Spleen (tissue), 11 donors: ENCODE results near the gene TMEM89. TPM values are rescaled to one million over a fixed set of nuclear protein-coding genes. Genes with fewer than 3 reads are reported as not detected.
A peak's percentile ranks its signal among the peaks of the same experiment; 100 is the strongest.

Experiments
- DNase-seq: peaks from one replicate; pipeline ENCODE4 v3.0.0-alpha.2; 2020
- H3K27ac ChIP-seq, 8 donors: fragments of 200-600 bp; sonication (generic) in 7 of 8; 1 replicate in 4 of 8; 2 replicates in 4 of 8; pipeline versions ENCODE4 v1.5.0 to v1.8.0; 2016 to 2021; ENCODE audit warnings: inconsistent platforms in 4 of 8, mild to moderate bottlenecking in 4 of 8, moderate library complexity in 1 of 8
- H3K27me3 ChIP-seq, 7 donors: fragments of 200-600 bp; sonication (generic) in 6 of 7; replicated peaks in 1 of 7; 1 replicate in 4 of 7; 2 replicates in 3 of 7; pipeline versions ENCODE4 v1.5.0 to v1.8.0; 2016 to 2021; ENCODE audit warnings: inconsistent platforms in 3 of 7, mild to moderate bottlenecking in 1 of 7
- H3K36me3 ChIP-seq, 6 donors: fragments of 200-600 bp; sonication (generic) in 5 of 6; 1 replicate in 4 of 6; 2 replicates in 2 of 6; pipeline versions ENCODE4 v1.5.0 to v1.8.0; 2016 to 2021; ENCODE audit warnings: inconsistent platforms in 2 of 6
- H3K4me1 ChIP-seq, 6 donors: fragments of 200-600 bp; sonication (generic) in 5 of 6; 1 replicate in 3 of 6; 2 replicates in 3 of 6; pipeline versions ENCODE4 v1.5.0 to v1.8.0; 2016 to 2021; ENCODE audit warnings: inconsistent platforms in 3 of 6
- H3K4me3 ChIP-seq, 8 donors: fragments of 200-600 bp; sonication (generic) in 7 of 8; 1 replicate in 4 of 8; 2 replicates in 4 of 8; pipeline versions ENCODE4 v1.5.0 to v1.8.0; 2016 to 2021; ENCODE audit warnings: inconsistent platforms in 4 of 8, mild to moderate bottlenecking in 4 of 8, moderate library complexity in 2 of 8
- H3K9me3 ChIP-seq, 8 donors: fragments of 200-600 bp; sonication (generic) in 7 of 8; 1 replicate in 4 of 8; 2 replicates in 4 of 8; pipeline versions ENCODE4 v1.5.0 to v1.8.0; 2016 to 2021; ENCODE audit warnings: inconsistent platforms in 4 of 8
- POLR2A ChIP-seq, 3 donors: fragments of 450-650 bp; IDR thresholded peaks; one replicate each; pipeline ENCODE4 v1.5.1; 2017; ENCODE audit warnings: antibody characterized with exemption in 3 of 3, mild to moderate bottlenecking in 1 of 3
- POLR2AphosphoS5 ChIP-seq, 3 donors: sonication (generic); formaldehyde crosslinking; IDR thresholded peaks; one replicate each; pipeline ENCODE4 v1.5.1; 2017; ENCODE audit warnings: antibody characterized with exemption in 3 of 3
- WGBS, 5 donors: extraction: QIAGEN DNeasy Blood & Tissue Kit in 3 of 5; methylation state at CpG; one replicate each; pipeline versions ENCODE4 v1.1.5 to v1.1.7; 2013 to 2018; 5-methylcytosine and 5-hydroxymethylcytosine counted together
- intact Hi-C: fragments of 100-400 bp; cut with DNase I; formaldehyde crosslinking; loops from one replicate; pipeline ENCODE4 v1.15.0; 2023; ENCODE audit warnings: low total_unique reads
- polyA plus RNA-seq, 3 donors: library from polyadenylated mRNA; stranded (reverse); fragments of 200-250 nt; gene quantifications; one replicate each; pipeline ENCODE4 v1.2.1, GENCODE V29; 2013
- total RNA-seq, 7 donors: library from RNA; depleted of rRNA in 3 of 7; stranded (reverse); fragments of >200 nt in 3 of 7; fragmentation: NEBNext Ultra II Directional in 4 of 7; extraction: Animal tissue kit (Norgen Biotek cat#: 25700) in 4 of 7; gene quantifications; one replicate each; pipeline versions ENCODE4 v1.1.0 to v1.2.1, GENCODE V29; 2016 to 2021
- TF ChIP-seq, protein P1 (sequence below), 11 experiments: fragments of 200-600 bp in 7 of 11; fragments of 450-650 bp in 4 of 11; sonication (generic) in 4 of 11; IDR thresholded peaks in 8 of 11; conservative IDR thresholded peaks in 3 of 11; 1 replicate in 7 of 11; 2 replicates in 4 of 11; pipeline versions ENCODE4 v1.4.0 to v1.8.0; 2016 to 2021; ENCODE audit warnings: antibody characterized with exemption in 11 of 11, inconsistent platforms in 4 of 11, mild to moderate bottlenecking in 1 of 11
- donor health status: healthy with polysubstance abuse.
- donor health status: DM: no; HTN: no; CAD: no; lungs with moderate emphysema.
- donor health status: DM: no; HTN: no; CAD: no.
- donor health status: Bipolar disorder and iron deficiency.
- donor health status: healthy.
- donor health status: DM: no; HTN: no; CAD: no.
- donor health status: DM: yes; HTN: yes; CAD: no.

Gene TMEM89
- total and polyA plus RNA-seq, 10 donors = 0.42 to 0.46 TPM; not detected in 8

DNA sequence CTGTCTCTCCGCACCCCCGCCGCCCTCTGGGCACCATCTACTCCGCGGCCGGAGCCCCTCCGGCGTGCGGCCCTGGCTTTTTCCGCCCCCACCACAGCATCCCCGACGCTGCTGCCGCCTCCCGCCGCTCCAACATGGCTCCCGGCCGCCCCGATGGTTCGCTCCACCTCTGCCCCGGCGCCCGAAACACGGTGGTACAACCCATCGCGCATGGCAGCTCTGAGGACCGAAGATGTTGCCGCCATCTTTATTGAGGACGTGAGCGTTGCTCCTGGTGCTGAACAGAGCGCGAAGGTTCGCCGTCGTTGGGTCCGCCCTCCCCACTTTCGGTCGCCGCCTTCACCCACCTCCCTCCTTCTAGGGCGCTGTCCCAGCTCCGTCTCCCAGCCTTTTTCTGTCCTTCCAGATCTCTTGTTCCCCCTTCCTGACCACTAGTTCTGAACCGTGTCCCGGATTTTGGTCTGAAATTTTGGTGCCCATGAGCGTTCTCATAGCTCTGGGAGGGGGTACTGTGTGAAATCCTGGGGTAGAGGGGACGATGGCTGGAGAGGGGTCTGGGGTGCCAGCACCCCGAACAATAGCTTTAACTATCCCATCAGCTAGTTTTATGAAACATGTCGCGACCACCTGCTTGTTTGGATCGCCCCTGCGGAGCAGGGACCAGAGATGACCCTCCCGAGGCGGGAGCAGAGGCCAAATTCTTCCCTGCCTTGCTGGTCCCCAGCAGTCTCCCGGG, 41.4 kb upstream of the TMEM89 start, which contains the start of gene CELSR3:
Gene CELSR3, minus strand, starts transcription at position 134 of the 736 bp plus-strand sequence. CDS start 252 bp downstream, outside the sequence.
- Histone ChIP-seq H3K27ac (peak within 1 kb of the TSS in 5 of 8 donors; percentile 32 to 76 (median 33)), H3K27me3 (peaks cover 0 to 66% (median 37%) of the 10 kb centered on the region in 7 donors), H3K4me1 (peaks cover 18 to 35% (median 31%) of the 10 kb centered on the region in 6 donors), H3K36me3 (no peaks in the 10 kb centered on the region), H3K9me3 (no peaks in the 10 kb centered on the region), H3K4me3 (peak within 1 kb of the TSS; percentile 21 to 80 (median 48))
- TF ChIP-seq POLR2A (IDR thresholded peaks at IDR 0.05) (no peak), POLR2AphosphoS5 (IDR thresholded peaks at IDR 0.05) (peak; percentile 30 to 51 (median 34))
- intact Hi-C loops = no loop called here
- DNase-seq = no peak
- 2 to 3% (median 3%) methylated on average over 27 to 52 of the region's 52 CpGs for WGBS, 5 donors

DNA sequence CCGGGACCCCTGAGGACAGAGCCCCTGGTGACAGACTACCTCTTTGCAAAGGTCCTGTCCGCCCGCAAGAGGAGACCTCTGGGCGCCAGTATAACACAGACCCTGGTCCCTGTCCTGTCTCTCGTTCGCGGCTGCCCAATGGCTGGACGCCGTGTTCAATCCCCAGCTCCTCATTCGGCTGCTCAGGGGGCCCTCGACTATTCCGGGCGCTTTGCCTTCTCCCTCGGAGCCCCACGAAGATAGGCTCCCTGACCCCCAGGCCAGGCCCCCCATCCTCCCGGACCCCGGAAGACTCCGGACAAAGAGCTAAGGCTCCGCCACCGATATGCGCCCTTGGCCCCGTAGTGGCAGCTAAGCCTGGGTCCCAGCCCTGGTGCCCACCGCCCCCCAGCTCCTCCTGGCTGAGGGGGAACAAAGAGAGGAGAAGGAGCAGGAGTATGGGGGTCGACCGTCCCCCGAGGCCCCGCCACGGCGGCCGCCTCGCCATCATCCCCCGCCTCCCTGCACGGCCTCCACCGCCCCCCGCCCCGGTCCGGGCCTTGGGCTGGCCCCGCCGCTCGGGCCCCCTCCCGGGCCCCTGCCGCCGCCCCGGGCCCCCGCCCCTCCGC, 40.7 kb upstream of the TMEM89 start:
- Histone ChIP-seq H3K27me3 (peaks cover 0 to 73% (median 37%) of the 10 kb centered on the region in 7 donors), H3K27ac (no peak overlapping the region), H3K4me3 (peak overlapping the region in 5 of 8 donors; percentile 48 to 80 (median 49)), H3K4me1 (peaks cover 18 to 37% (median 33%) of the 10 kb centered on the region in 6 donors), H3K36me3 (no peaks in the 10 kb centered on the region), H3K9me3 (no peaks in the 10 kb centered on the region)
- WGBS, 5 donors = 6 to 9% (median 7%) methylated on average over 22 to 46 of the region's 46 CpGs
- intact Hi-C loops = no loop called here
- TF ChIP-seq POLR2AphosphoS5 (IDR thresholded peaks at IDR 0.05) (no peak), POLR2A (IDR thresholded peaks at IDR 0.05) (no peak)
- TF ChIP-seq, protein P1, sequence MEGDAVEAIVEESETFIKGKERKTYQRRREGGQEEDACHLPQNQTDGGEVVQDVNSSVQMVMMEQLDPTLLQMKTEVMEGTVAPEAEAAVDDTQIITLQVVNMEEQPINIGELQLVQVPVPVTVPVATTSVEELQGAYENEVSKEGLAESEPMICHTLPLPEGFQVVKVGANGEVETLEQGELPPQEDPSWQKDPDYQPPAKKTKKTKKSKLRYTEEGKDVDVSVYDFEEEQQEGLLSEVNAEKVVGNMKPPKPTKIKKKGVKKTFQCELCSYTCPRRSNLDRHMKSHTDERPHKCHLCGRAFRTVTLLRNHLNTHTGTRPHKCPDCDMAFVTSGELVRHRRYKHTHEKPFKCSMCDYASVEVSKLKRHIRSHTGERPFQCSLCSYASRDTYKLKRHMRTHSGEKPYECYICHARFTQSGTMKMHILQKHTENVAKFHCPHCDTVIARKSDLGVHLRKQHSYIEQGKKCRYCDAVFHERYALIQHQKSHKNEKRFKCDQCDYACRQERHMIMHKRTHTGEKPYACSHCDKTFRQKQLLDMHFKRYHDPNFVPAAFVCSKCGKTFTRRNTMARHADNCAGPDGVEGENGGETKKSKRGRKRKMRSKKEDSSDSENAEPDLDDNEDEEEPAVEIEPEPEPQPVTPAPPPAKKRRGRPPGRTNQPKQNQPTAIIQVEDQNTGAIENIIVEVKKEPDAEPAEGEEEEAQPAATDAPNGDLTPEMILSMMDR (IDR thresholded peaks at IDR 0.05 in 8 of 11, conservative IDR thresholded peaks at IDR 0.05 in 3 of 11) = no peak
- no peak for DNase-seq

DNA sequence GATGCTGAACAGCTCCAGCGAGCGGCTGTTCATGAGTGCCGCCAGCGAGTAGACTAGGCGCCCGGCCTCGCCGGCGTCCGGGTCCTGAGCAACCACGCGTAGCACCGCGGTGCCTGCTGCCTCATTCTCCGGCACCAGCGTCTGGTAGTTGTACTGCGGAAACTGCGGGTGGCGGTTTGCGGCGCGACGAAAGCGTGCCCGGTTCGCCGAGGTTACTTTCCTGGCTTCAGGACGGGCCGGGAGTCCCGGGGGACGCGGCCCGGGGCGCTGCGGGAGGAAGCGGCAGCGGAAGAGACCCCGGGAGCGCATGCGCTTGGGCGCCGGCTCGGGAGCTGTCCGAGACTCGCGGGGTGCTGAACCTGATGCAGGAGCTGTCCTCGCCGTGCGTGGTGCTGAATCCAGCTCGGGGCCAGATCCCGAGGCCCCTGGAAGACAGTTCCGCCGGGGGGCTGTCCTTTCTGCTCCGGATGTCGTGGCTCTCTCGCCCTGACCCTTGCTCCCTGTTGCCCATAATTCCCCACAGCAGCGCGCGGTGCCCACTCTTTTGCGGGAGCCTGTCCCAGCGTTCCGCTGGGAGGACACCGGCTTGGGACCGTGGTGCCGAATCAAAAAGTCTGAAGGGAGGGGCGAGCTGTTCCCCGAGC, 40.1 kb upstream of the TMEM89 start:
- no peak overlapping the region for H3K27ac ChIP-seq
- intact Hi-C loops = no loop called here
- TF ChIP-seq POLR2AphosphoS5 (IDR thresholded peaks at IDR 0.05) (peak; percentile 30 to 71 (median 41)), POLR2A (IDR thresholded peaks at IDR 0.05) (no peak)
- TF ChIP-seq, protein P1 (IDR thresholded peaks at IDR 0.05 in 8 of 11, conservative IDR thresholded peaks at IDR 0.05 in 3 of 11) = no peak

DNA sequence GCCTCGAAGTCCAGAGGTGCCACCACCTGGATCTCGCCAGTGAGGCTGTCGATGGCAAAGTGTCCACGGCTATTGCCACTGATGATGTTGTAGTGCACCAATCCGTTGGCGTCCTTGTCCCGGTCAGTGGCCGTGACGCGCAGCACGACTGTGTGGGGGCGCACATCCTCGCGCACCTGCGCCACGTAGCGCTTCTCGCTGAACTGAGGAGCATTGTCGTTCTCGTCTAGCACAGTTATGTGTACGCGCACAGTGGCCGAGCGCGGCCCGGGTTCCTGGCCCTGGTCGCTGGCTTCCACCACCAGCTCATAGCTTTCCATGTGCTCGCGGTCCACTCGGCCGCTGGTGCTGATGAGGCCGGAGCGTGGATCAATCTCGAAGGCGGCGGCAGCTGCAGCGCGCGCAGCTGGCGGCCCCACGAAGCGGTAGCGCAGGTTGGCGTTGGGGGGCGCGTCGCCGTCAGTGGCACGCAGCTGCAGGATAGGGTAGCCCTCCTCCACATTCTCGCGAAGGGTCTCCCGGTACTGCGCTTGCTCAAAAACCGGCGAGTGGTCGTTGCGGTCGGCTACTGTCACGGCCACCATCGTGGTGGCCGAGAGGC, 39.3 kb upstream of the TMEM89 start:
- Histone ChIP-seq H3K4me3 (peak overlapping the region in 6 of 8 donors; percentile 33 to 80 (median 46)), H3K9me3 (no peaks in the 10 kb centered on the region), H3K4me1 (peaks cover 18 to 51% (median 46%) of the 10 kb centered on the region in 6 donors), H3K36me3 (no peaks in the 10 kb centered on the region), H3K27ac (no peak overlapping the region), H3K27me3 (peaks cover 0 to 85% (median 37%) of the 10 kb centered on the region in 7 donors)
- intact Hi-C loops = no loop called here
- no peak for TF ChIP-seq POLR2A (IDR thresholded peaks at IDR 0.05)
- WGBS, 5 donors = 60 to 70% (median 60%) methylated on average over 45 to 61 of the region's 61 CpGs
- DNase-seq = no peak

More for the DNA sequence above, 40.1 kb upstream of the TMEM89 start:
- Histone ChIP-seq H3K27me3 (peaks cover 0 to 79% (median 37%) of the 10 kb centered on the region in 7 donors), H3K4me3 (peak overlapping the region in 7 of 8 donors; percentile 24 to 80 (median 45)), H3K9me3 (no peaks in the 10 kb centered on the region), H3K4me1 (peaks cover 18 to 44% (median 38%) of the 10 kb centered on the region in 6 donors), H3K36me3 (no peaks in the 10 kb centered on the region)
- 2 to 6% (median 3%) methylated on average over 12 to 67 of the region's 67 CpGs for WGBS, 5 donors
- DNase-seq = peak; percentile 91
